IMR-90 (cell line): ENCODE data around the gene NEK4. TPM values are rescaled to one million over a fixed set of nuclear protein-coding genes. Genes with fewer than 3 reads are reported as not detected.

Experiments used
- ATAC-seq: fragments of 200-7000 bp; cut with Tn5 transposase; 2 replicates; pipeline ENCODE4 v1.9.1; 2020; ENCODE audit warnings: low read depth, mild to moderate bottlenecking, moderate library complexity
- BruUV-seq: library from RNA; stranded (reverse); fragments of 400-500 nt; replicated peaks from 2 replicates; lab custom pipeline; 2021; lab: Mats Ljungman, UMichigan
- CTCF ChIA-PET: fragments of 300-600 bp; formaldehyde crosslinking; extraction: SDS; loops from one replicate; lab custom pipeline; 2021; ENCODE audit warnings: antibody characterized with exemption; lab: Yijun Ruan, JAX
- POLR2A ChIA-PET: fragments of 300-600 bp; sonication (Branson Sonifier 250); formaldehyde crosslinking; loops from one replicate; lab custom pipeline; 2022; ENCODE audit warnings: antibody characterized with exemption; ENCODE audit not compliant: unreplicated experiment; lab: Charles Lee
- DNase-seq: peaks from one replicate; pipeline ENCODE4 v3.0.0; 2013
- H2AFZ ChIP-seq: replicated peaks from 2 replicates; pipeline ENCODE3; 2013; ENCODE audit warnings: low read length, mild to moderate bottlenecking; ENCODE audit not compliant: poor library complexity
- H2AK5ac ChIP-seq: 2 replicates; pipeline ENCODE4 v1.6.1; 2013; ENCODE audit warnings: low read depth, low read length, inconsistent platforms
- H2AK9ac ChIP-seq: replicated peaks from 2 replicates; pipeline ENCODE3; 2013; ENCODE audit warnings: mild to moderate bottlenecking, low read depth, low read length, moderate library complexity; ENCODE audit not compliant: poor library complexity
- H2BK120ac ChIP-seq: 2 replicates; pipeline ENCODE4 v1.6.1; 2013; ENCODE audit warnings: low read depth, low read length, inconsistent platforms
- H2BK15ac ChIP-seq: 3 replicates; pipeline ENCODE4 v1.6.1; 2013; ENCODE audit warnings: low read depth, low read length, inconsistent platforms
- H2BK20ac ChIP-seq: 2 replicates; pipeline ENCODE4 v1.6.1; 2013; ENCODE audit warnings: low read depth, mild to moderate bottlenecking, inconsistent platforms, low read length, moderate library complexity
- H2BK5ac ChIP-seq: 2 replicates; pipeline ENCODE4 v1.6.1; 2013; ENCODE audit warnings: mild to moderate bottlenecking, low read depth, low read length, inconsistent platforms; ENCODE audit not compliant: poor library complexity, severe bottlenecking
- H3K14ac ChIP-seq: replicated peaks from 2 replicates; pipeline ENCODE4 v1.6.1; 2013; ENCODE audit warnings: low read depth, low read length, inconsistent platforms
- H3K18ac ChIP-seq: 2 replicates; pipeline ENCODE4 v1.6.1; 2013; ENCODE audit warnings: low read depth, low read length, control low read depth
- H3K23ac ChIP-seq: 2 replicates; pipeline ENCODE4 v1.6.1; 2013; ENCODE audit warnings: low read depth, low read length, inconsistent platforms
- H3K27ac ChIP-seq: 2 replicates; pipeline ENCODE4 v1.5.1; 2013; ENCODE audit warnings: mild to moderate bottlenecking, control low read depth, low read length; ENCODE audit not compliant: insufficient read depth
- H3K27me3 ChIP-seq: 2 replicates; pipeline ENCODE4 v1.6.1; 2013; ENCODE audit warnings: low read length; ENCODE audit not compliant: control insufficient read depth, insufficient read depth
- H3K36me3 ChIP-seq: 2 replicates; pipeline ENCODE4 v1.6.1; 2013; ENCODE audit warnings: low read length, mixed read lengths; ENCODE audit not compliant: control insufficient read depth, insufficient read depth
- H3K4ac ChIP-seq: 2 replicates; pipeline ENCODE4 v1.6.1; 2013; ENCODE audit warnings: low read depth, low read length, inconsistent platforms
- H3K4me1 ChIP-seq: 2 replicates; pipeline ENCODE4 v1.6.1; 2013; ENCODE audit warnings: low read length, mixed read lengths; ENCODE audit not compliant: control insufficient read depth, insufficient read depth
- H3K4me2 ChIP-seq: 2 replicates; pipeline ENCODE4 v1.6.1; 2013; ENCODE audit warnings: low read depth, mild to moderate bottlenecking, control low read depth, low read length, moderate library complexity
- H3K4me3 ChIP-seq: 2 replicates; pipeline ENCODE4 v1.5.1; 2013; ENCODE audit warnings: low read depth, mild to moderate bottlenecking, control low read depth, low read length, moderate library complexity; ENCODE audit not compliant: insufficient read depth
- H3K56ac ChIP-seq: 2 replicates; pipeline ENCODE4 v1.6.1; 2013; ENCODE audit warnings: low read length, inconsistent platforms; ENCODE audit not compliant: insufficient read depth; ENCODE audit errors: extremely low read depth
- H3K79me1 ChIP-seq, 2 experiments: 2 replicates each; pipeline ENCODE4 v1.6.1; 2013; ENCODE audit warnings: low read length in 2 of 2, inconsistent platforms in 1 of 2, low read depth in 1 of 2
- H3K9ac ChIP-seq: 2 replicates; pipeline ENCODE4 v1.6.1; 2013; ENCODE audit warnings: low read depth, low read length, control low read depth
- H3K9me1 ChIP-seq: 2 replicates; pipeline ENCODE4 v1.6.1; 2013; ENCODE audit warnings: low read length, inconsistent platforms; ENCODE audit not compliant: insufficient read depth
- H3K9me3 ChIP-seq: 2 replicates; pipeline ENCODE4 v1.6.1; 2013; ENCODE audit warnings: low read length; ENCODE audit not compliant: control insufficient read depth, insufficient read depth
- H4K20me1 ChIP-seq: 2 replicates; pipeline ENCODE4 v1.6.1; 2013; ENCODE audit warnings: low read length, inconsistent platforms; ENCODE audit not compliant: insufficient read depth
- H4K5ac ChIP-seq: 2 replicates; pipeline ENCODE4 v1.6.1; 2013; ENCODE audit warnings: mild to moderate bottlenecking, low read depth, low read length, control low read depth
- H4K8ac ChIP-seq, 2 experiments: 2 replicates each; pipeline ENCODE4 v1.6.1; 2013; ENCODE audit warnings: low read depth in 2 of 2, low read length in 2 of 2, control low read depth in 1 of 2, inconsistent platforms in 1 of 2
- H4K91ac ChIP-seq: 2 replicates; pipeline ENCODE4 v1.6.1; 2013; ENCODE audit warnings: low read depth, low read length, inconsistent platforms; ENCODE audit not compliant: insufficient read depth
- BHLHE40 ChIP-seq: fragments of 150-350 bp; IDR thresholded peaks from 2 replicates; pipeline ENCODE4 v1.6.1; 2016; ENCODE audit warnings: mild to moderate bottlenecking, low read depth, low read length
- CEBPB ChIP-seq: IDR thresholded peaks from 2 replicates; pipeline ENCODE4 v1.6.1; 2012; ENCODE audit warnings: low read depth, low read length, improper control_type of control experiment
- CHD1 ChIP-seq: IDR thresholded peaks from 2 replicates; pipeline ENCODE4 v1.6.1; 2012; ENCODE audit warnings: low read depth, low read length, improper control_type of control experiment
- ELK1 ChIP-seq: fragments of 150-350 bp; IDR thresholded peaks from 2 replicates; pipeline ENCODE4 v1.6.1; 2016; ENCODE audit warnings: low read depth, mild to moderate bottlenecking, low read length, moderate library complexity, borderline replicate concordance
- FOS ChIP-seq: fragments of 150-350 bp; IDR thresholded peaks from 2 replicates; pipeline ENCODE4 v1.6.1; 2016; ENCODE audit warnings: low read depth, low read length
- MAFK ChIP-seq: IDR thresholded peaks from 2 replicates; pipeline ENCODE4 v1.6.1; 2012; ENCODE audit warnings: low read depth, low read length, improper control_type of control experiment
- MAZ ChIP-seq: IDR thresholded peaks from 2 replicates; pipeline ENCODE4 v1.6.1; 2012; ENCODE audit warnings: low read depth, mild to moderate bottlenecking, low read length, improper control_type of control experiment, moderate library complexity, borderline replicate concordance
- MXI1 ChIP-seq: IDR thresholded peaks from 2 replicates; pipeline ENCODE4 v1.6.1; 2012; ENCODE audit warnings: low read depth, mild to moderate bottlenecking, low read length, moderate library complexity, borderline replicate concordance
- NFE2L2 ChIP-seq: fragments of 150-350 bp; IDR thresholded peaks from 2 replicates; pipeline ENCODE4 v1.6.1; 2016; ENCODE audit warnings: low read depth, mild to moderate bottlenecking, low read length
- POLR2A ChIP-seq: IDR thresholded peaks from 2 replicates; pipeline ENCODE4 v1.6.1; 2012; ENCODE audit warnings: mild to moderate bottlenecking, low read depth, low read length
- RAD21 ChIP-seq: IDR thresholded peaks from 2 replicates; pipeline ENCODE4 v1.6.1; 2012; ENCODE audit warnings: low read length, improper control_type of control experiment
- RCOR1 ChIP-seq: IDR thresholded peaks from 2 replicates; pipeline ENCODE4 v1.6.1; 2012; ENCODE audit warnings: mild to moderate bottlenecking, low read length, improper control_type of control experiment; ENCODE audit not compliant: insufficient replicate concordance
- RFX5 ChIP-seq: IDR thresholded peaks from 2 replicates; pipeline ENCODE4 v1.8.0; 2012; ENCODE audit warnings: low read depth, mild to moderate bottlenecking, low read length, moderate library complexity
- SMC3 ChIP-seq: fragments of 150-350 bp; IDR thresholded peaks from 2 replicates; pipeline ENCODE4 v1.6.1; 2016; ENCODE audit warnings: low read depth, mild to moderate bottlenecking, antibody characterized with exemption, low read length, moderate library complexity
- WGBS, 2 experiments: methylation state at CpG; one replicate each; pipeline versions ENCODE4 v1.1.5 to v1.1.7; 2013; ENCODE audit warnings: missing lambda C conversion rate in 2 of 2; ENCODE audit not compliant: insufficient read length in 1 of 2; ENCODE audit errors: extremely low coverage in 2 of 2; 5-methylcytosine and 5-hydroxymethylcytosine counted together
- dilution Hi-C: fragments of 300-500 bp; cut with HindIII; formaldehyde crosslinking; loops from one replicate; pipeline ENCODE4 v1.14.3; 2018; ENCODE audit warnings: low sequenced_read_pairs; ENCODE audit not compliant: unreplicated experiment
- in situ Hi-C: fragments of 300-500 bp; cut with MboI; formaldehyde crosslinking; loops from 3 replicates; pipeline ENCODE4 v1.14.3; 2019; ENCODE audit warnings: low sequenced_read_pairs, inconsistent platforms, mixed read lengths
- intact Hi-C: fragments of 100-400 bp; cut with micrococcal nuclease; formaldehyde crosslinking; loops from 2 replicates; pipeline ENCODE4 v1.10.0; 2022
- polyA plus RNA-seq, 3 experiments: library from polyadenylated mRNA; depleted of rRNA; stranded (reverse); fragments of >200 nt; gene quantifications; 2 replicates each; pipeline ENCODE4 v1.2.3, GENCODE V29; 2012; ENCODE audit warnings: low replicate concordance in 1 of 3
- total RNA-seq: library from RNA; depleted of rRNA; stranded (reverse); fragments of >200 nt; gene quantifications from 2 replicates; pipeline ENCODE4 v1.2.3, GENCODE V29; 2012
- TF ChIP-seq, protein P1 (sequence below): fragments of 150-350 bp; IDR thresholded peaks from 2 replicates; pipeline ENCODE4 v1.6.1; 2017; ENCODE audit warnings: mild to moderate bottlenecking, antibody characterized with exemption, low read length, low read depth
- TF ChIP-seq, protein P2 (sequence below): conservative IDR thresholded peaks from 2 replicates; pipeline ENCODE4 v1.5.1; 2012; ENCODE audit warnings: mild to moderate bottlenecking, low read depth, low read length, improper control_type of control experiment

Gene NEK4
- total and polyA plus RNA-seq, 2 of the 4 experiments (the other 2 are of a cell fraction), result 10.3 to 24.7 TPM

DNA sequence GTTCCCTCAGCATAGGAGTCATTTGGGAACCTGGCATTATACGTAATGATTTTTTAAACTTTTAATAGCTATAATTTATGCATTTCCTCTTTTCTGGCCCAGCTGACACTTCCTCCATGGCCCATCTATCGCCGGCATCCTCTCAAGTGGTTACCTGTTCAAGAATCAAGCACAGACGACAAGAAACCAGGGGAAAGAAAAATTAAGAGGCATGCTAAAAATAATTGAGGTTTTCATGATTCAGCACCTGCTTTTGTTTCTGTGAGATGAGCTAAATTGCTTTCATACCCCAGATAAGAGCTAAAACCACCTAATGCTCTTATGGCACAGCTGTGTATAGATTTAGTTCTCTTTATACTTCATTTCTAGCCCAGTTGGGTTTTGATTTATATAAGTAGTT is 63.2 kb downstream of the NEK4 start:
- no peak overlapping the region for H3K4me3 ChIP-seq
- POLR2A ChIA-PET, result no interaction called here
- no peak overlapping the region for H3K18ac ChIP-seq

More for the DNA sequence above, 63.2 kb downstream of the NEK4 start:
- Histone ChIP-seq H3K4me1 (peaks cover 5% of the 10 kb centered on the region), H3K4ac (no peak overlapping the region), H3K56ac (no peak overlapping the region), H3K14ac (no peak overlapping the region), H4K20me1 (peaks cover 12% of the 10 kb centered on the region; the same call in 1 of the 2 replicates), H2AFZ (no peak overlapping the region), H3K23ac (0 out of 2 replicates have a peak overlapping the region, but pooled peaks have one; percentile 5), H3K79me1 (peaks cover 17 to 50% of the 10 kb centered on the region in 2 experiments), H3K9me1 (0 out of 2 replicates have a peak, but pooled peaks cover 2% of the 10 kb centered on the region), H4K91ac (no peak overlapping the region), H4K8ac (no peak overlapping the region), H2BK15ac (no peak overlapping the region), H2BK20ac (no peak overlapping the region), H3K4me2 (no peak overlapping the region; the same call in 1 of the 2 replicates), H3K27me3 (no peaks in the 10 kb centered on the region), H3K36me3 (peaks cover 9% of the 10 kb centered on the region), H3K9me3 (no peaks in the 10 kb centered on the region), H3K9ac (no peak overlapping the region), H2AK5ac (no peak overlapping the region), H2BK120ac (no peak overlapping the region), H2AK9ac (no peak overlapping the region), H2BK5ac (no peak overlapping the region), H4K5ac (no peak overlapping the region), H3K27ac (no peak overlapping the region)
- intact Hi-C loops (no loop called here), in situ Hi-C loops (no loop called here), dilution Hi-C loops (no loop called here)
- DNase-seq (no peak), ATAC-seq (no peak)
- TF ChIP-seq, protein P1, sequence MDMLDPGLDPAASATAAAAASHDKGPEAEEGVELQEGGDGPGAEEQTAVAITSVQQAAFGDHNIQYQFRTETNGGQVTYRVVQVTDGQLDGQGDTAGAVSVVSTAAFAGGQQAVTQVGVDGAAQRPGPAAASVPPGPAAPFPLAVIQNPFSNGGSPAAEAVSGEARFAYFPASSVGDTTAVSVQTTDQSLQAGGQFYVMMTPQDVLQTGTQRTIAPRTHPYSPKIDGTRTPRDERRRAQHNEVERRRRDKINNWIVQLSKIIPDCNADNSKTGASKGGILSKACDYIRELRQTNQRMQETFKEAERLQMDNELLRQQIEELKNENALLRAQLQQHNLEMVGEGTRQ, result no peak
- TF ChIP-seq POLR2A (no peak), RCOR1 (no peak), MAZ (no peak), FOS (no peak), RAD21 (no peak), BHLHE40 (no peak), MXI1 (no peak), MAFK (no peak), ELK1 (no peak), NFE2L2 (no peak), SMC3 (no peak), RFX5 (no peak), CEBPB (no peak), CHD1 (no peak)
- TF ChIP-seq, protein P2, sequence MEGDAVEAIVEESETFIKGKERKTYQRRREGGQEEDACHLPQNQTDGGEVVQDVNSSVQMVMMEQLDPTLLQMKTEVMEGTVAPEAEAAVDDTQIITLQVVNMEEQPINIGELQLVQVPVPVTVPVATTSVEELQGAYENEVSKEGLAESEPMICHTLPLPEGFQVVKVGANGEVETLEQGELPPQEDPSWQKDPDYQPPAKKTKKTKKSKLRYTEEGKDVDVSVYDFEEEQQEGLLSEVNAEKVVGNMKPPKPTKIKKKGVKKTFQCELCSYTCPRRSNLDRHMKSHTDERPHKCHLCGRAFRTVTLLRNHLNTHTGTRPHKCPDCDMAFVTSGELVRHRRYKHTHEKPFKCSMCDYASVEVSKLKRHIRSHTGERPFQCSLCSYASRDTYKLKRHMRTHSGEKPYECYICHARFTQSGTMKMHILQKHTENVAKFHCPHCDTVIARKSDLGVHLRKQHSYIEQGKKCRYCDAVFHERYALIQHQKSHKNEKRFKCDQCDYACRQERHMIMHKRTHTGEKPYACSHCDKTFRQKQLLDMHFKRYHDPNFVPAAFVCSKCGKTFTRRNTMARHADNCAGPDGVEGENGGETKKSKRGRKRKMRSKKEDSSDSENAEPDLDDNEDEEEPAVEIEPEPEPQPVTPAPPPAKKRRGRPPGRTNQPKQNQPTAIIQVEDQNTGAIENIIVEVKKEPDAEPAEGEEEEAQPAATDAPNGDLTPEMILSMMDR, result no peak
- CTCF ChIA-PET, result no interaction called here
- TSS peak; percentile 60 for BruUV-seq
- no CpG with 5 or more reads among the region's 4 CpGs for WGBS, 2 experiments
